Stimulated activated naive CD4-positive, alpha-beta T cell (primary cell): ENCODE measurements around the gene BDP1.
"Not testable (repeated sequence)": the region's sequence is repeated elsewhere in the genome, so short reads cannot be mapped to it uniquely, and the experiment has no call there.

ENCODE experiments used
- DNase-seq, 6 experiments: peaks; one replicate each; lab custom pipeline; 2025; lab: John Stamatoyannopoulos, UW

Gene BDP1

GRCh38 chr5:71460693-71461092 is 5.2 kb downstream of the BDP1 start:
- DNase-seq = no peak

GRCh38 chr5:71461360-71461759 is 5.9 kb downstream of the BDP1 start:
- no peak for DNase-seq

GRCh38 chr5:71471193-71471592 is 15.7 kb downstream of the BDP1 start:
- no peak for DNase-seq

- peak in 1 of 6 experiments; percentile 9 for DNase-seq
Observed at GRCh38 chr5:71475788-71476384, 20.4 kb downstream of the BDP1 start.

GRCh38 chr5:71481441-71481840 is 26.0 kb downstream of the BDP1 start:
- no peak for DNase-seq

GRCh38 chr5:71482132-71482531 is 26.7 kb downstream of the BDP1 start:
- DNase-seq = no peak

- DNase-seq = no peak
Observed at GRCh38 chr5:71483355-71483754, 27.9 kb downstream of the BDP1 start.

GRCh38 chr5:71492817-71493615 is 37.6 kb downstream of the BDP1 start:
- DNase-seq = no peak

- DNase-seq = not testable (repeated sequence)
Observed at GRCh38 chr5:71494202-71494601, 38.8 kb downstream of the BDP1 start.

GRCh38 chr5:71498756-71499155 is 43.3 kb downstream of the BDP1 start:
- DNase-seq = not testable (repeated sequence)

- no peak for DNase-seq
Observed at GRCh38 chr5:71503536-71503935, 48.1 kb downstream of the BDP1 start.

GRCh38 chr5:71522151-71522550 is 66.7 kb downstream of the BDP1 start:
- DNase-seq = no peak

GRCh38 chr5:71525611-71526010 is 70.2 kb downstream of the BDP1 start:
- DNase-seq = not testable (repeated sequence)

- no peak for DNase-seq
Observed at GRCh38 chr5:71528206-71528605, 72.8 kb downstream of the BDP1 start.

- no peak for DNase-seq
Observed at GRCh38 chr5:71529682-71530081, 74.2 kb downstream of the BDP1 start.

- DNase-seq = no peak
Observed at GRCh38 chr5:71533142-71533541, 77.7 kb downstream of the BDP1 start.

- peak in 2 of 6 experiments; percentile 2 to 15 for DNase-seq
Observed at GRCh38 chr5:71533615-71534014, 78.2 kb downstream of the BDP1 start.

GRCh38 chr5:71537687-71538086 is 82.2 kb downstream of the BDP1 start:
- DNase-seq = no peak

GRCh38 chr5:71550885-71551284 is 95.4 kb downstream of the BDP1 start:
- not testable (repeated sequence) for DNase-seq

GRCh38 chr5:71551582-71551981 is 96.1 kb downstream of the BDP1 start:
- not testable (repeated sequence) for DNase-seq

- not testable (repeated sequence) for DNase-seq
Observed at GRCh38 chr5:71552026-71552749, 96.7 kb downstream of the BDP1 start.

- no peak for DNase-seq
Observed at GRCh38 chr5:71563161-71563560, 107.7 kb downstream of the BDP1 start.

GRCh38 chr5:71564895-71565294 is 109.4 kb downstream of the BDP1 start:
- no peak for DNase-seq
